IPS-NIHi11 (cell line): ENCODE measurements around the gene CDH23.

Experiments
- DNase-seq: peaks from one replicate; pipeline ENCODE4 v3.0.0; 2012; ENCODE audit warnings: mixed read lengths, low spot score

CDH23 gene

DNA sequence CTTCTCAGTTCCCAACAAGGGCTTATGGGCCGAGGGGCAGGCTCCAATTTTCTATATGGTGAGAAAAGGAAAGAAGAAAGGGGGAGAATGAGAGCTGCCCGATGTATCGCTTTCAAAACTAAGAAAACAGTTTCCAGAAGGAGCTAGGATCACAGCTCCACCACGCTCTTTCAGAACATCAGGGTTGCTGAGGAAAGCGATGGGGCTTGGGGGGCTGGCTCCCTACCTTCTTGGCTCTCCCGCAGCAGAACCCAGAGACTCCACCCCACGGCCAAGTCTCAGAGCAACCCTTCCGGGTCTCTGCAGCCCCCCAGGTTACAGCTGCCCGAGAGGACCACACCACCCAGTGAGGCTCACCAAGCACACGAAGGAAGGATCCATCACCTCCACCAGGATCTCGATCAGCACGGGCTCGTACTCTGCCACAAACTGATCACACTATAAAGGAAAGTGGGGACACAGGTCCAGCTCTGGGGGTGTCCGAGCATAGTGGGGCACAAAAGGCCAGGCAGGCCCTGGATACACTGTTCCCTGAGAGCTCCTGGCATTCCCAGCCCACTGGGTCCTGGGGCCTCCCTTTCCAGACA lies 422.0 kb downstream of the CDH23 start:
- DNase-seq, result no peak

DNA sequence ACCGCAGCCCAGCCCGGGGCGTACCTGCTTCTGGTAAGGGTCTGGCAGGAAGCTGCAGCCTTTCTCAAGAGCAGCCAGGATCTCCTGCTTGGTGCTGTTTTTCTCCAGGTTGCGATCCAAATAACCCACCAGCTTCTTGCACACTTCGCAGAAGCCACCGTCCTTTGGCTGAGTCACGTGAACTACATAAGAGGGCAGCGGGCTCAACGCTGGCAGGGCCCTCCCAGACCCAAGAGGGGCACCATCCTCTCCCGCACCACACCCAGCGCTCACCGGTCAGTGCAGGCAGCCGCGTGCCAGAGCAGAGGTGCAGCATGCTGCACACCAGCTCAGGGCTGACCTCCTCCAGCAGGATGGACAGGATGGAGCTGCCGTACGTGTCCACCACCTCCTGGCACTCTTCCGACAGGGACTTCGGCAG lies 422.7 kb downstream of the CDH23 start:
- DNase-seq, result no peak

DNA sequence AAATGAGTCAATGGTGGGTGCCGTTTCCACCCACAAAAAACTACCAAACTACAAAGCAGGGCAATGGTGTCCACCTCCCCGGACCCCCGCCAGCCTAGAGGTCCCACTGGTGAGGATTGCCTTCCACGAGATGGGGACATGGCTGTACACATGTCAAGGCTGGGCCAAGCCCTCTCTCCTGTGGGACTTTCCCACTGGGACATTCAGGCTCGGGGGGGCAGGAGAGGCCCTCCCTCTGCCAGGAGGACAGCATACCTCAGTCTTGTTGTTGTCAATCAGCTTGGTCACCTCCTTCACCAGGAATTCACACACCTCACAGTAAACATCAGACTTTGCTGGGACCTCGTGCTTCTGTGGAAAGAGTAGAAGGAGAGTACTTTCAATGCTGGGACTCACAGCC lies 423.3 kb downstream of the CDH23 start:
- DNase-seq, result no peak

DNA sequence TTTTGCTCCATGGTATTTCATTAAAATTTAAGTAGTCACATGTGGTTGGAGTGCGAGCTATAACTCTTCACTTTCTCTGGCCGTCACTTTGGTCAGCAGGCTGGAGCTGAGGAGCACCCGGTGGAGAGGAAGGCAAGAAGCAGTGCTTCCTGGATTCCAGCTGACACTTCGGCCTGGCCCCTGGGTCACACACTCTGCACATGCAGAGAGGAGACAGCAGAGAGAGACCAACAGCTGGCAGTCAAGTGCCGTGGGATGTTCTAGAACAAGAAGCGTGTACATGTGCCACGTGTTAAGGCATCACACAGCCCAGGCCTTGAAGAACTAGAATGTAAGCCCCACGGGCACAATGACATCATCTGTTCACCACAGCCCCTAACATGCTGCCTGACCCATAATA lies 424.2 kb downstream of the CDH23 start:
- DNase-seq, result no peak

DNA sequence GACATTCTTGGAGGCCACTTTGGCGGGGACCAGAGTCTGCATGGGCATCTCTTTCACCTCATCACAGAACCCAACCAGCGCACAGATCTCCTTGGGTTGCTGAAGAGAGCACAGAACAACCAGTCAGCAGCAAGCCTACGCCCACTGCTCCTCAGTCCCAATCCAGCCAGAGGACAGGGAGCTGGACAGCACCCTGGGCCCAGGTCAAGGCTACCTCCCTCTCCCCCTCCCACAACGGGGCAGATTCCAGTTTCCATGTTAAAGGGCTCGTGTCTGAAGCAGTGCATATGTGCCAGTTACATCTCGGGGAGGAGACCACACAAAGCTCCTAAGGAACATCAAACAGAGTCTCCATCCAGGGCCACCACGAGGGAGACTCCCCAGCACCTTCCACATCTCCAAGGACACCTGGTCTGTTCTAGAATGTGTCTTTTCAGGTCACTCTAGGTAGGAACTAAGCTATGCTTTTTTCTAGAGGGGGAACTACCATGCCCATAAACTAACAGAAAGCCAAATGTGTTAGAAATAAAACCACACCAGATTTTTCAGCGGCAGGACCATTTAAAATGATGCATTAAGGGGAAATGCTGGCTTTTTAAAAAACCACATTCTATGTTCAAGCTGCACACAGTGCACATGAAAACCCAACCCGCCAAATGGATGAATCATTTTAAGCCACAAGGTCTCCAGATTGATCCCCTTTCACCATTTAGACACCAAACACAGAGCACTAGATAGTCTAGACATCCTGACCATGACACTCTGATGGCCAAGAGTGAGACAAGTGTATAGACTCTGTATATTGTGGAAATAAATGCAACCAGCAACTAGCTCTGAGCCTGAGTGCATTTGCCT lies 425.4 kb downstream of the CDH23 start:
- DNase-seq, result no peak

DNA sequence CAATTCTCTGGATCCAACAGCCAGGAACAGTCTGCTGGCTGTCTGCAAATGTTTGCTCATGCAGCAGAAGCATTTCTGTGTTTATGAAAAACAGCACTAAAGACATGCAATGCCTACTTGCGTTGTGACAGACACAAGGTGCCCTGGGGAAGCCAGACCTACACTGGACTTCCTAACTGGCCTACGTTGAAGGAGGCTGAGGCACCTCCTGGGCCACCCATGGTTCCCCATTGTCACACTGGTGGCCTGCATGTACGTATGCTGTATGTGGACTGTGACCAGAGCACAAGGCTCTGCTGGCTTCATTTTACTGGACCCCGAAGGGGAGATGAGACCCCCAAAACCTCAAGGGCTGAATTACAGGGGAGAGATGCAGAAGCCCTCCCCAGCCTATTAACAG lies 426.6 kb downstream of the CDH23 start:
- DNase-seq, result no peak

DNA sequence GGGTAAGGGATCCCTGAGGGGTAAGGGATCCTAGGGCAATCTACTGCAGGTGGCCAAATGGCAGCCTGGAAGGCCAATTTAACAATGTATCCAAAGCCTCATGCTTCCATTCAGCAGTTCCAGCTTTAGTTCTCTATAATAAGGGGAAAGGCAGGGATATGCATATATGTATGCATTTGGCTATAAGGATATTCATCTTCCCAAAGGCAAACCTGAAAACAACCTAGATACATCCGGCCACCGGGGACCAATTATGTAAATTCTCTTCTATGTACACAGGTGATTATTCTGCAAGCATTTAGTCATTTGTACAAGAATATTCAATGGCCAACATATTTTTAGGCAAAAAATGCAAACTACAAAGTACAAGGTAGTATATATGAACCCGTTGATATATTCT lies 427.6 kb downstream of the CDH23 start:
- no peak for DNase-seq

DNA sequence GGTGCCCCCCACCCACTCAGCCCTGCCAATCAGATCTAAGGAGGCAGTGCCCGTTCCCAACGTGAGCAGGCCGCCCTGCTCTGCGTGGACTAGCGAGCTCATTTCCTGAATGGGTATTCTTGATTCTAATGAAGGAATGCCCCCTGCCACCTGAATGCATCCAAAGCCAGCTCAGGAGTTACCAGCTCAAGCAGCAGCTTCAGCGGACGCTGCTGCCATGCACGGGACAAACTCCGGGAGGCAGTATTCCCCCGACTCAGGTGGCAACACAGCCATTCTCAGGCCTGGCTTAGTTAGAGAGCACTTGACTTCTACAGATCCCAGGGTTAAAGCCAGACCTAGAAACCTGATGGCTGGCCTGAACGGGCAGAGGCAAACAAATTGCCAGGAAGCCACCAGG lies 428.5 kb downstream of the CDH23 start:
- no peak for DNase-seq

DNA sequence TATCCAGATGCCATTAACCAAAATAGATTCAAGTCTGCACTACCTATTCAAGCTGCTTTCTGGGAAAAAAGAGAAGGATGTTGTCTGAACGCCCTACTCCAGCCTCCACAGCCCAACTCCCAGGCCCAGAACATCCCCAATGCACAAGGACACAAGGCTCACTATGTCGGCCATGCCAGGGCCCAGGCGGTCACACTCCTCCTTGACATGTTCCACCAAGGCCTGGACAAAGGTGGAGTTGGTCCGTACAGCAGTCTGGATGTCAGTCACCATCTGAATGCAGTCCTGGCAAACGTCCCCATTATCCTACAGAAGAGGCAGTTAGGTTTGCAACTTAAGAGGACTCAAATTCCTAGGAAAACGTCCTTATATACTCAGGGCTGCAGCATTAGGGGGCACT lies 431.1 kb downstream of the CDH23 start:
- DNase-seq, result no peak

DNA sequence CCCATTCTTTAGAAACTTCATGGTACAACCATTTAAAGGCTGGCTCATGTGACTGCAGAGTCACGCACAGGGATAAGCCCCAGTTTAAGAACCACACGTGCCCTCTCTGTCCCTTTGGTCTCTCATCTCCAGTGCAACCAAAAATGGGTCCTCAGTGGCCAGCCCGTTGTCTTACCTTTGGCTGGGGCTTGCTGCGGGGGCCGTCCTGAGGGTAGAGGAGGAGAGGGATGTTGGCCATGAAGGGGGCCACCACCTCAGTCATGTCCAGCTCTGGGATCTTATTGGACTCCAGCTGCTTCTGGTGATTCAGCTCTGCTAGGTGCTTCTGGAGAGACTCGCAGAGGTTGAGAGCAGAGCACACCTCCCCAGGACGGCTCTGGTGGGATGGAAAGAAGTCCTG lies 432.0 kb downstream of the CDH23 start:
- no peak for DNase-seq

DNA sequence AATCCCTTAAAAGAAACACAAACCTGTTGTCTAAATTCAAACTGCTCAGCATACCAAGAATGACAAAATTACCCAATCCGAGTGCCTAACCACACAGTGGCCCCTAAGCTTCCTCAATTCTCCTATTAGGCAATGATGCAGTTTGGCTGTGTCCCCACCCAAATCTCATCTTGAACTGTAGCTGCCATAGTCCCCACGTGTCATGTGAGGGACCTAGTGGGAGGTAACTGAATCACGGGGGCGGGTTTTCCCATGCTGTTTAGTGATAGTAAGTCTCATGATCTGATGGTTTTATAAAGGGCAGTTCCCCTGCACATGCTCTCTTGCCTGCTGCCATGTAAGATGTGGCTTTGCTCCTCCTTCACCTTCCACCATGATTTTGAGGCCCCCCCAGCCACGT lies 432.5 kb downstream of the CDH23 start:
- DNase-seq, result no peak

DNA sequence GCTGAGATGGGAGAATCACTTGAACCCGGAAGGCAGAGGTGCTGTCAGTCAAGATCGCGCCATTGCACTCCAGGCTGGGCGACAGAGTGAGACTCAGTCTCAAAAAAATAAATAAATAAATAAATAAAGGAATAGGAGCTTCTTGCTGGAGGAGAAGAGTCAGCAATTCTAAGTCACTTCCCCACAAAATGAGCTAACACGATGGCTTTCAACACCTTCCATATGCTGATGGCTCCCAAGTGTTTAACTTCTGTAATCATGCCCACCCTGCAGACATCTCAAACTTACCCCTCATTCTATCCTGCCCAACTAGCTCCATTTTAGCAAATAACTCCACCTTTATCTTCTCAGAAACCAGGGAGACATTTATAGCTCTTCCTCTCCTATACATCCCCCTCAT lies 433.2 kb downstream of the CDH23 start:
- no peak for DNase-seq

DNA sequence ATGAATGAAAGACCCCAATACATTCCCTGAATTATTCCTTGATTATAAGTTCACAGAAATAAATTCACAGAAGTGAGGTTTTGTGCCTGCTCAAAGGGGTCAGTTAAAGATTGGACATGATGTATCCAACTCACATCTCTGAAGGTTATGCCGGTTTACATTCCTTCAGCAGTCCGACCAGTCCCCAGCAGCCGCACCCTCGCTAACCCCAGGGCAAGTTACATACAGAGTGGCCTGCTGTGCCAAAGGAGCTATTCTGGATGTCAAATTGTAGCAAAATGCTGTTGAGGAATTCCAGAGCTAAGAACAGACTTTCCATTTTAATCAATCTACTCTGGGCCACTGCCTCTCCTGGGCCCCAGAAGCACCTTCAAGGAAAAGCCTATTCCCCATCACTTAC lies 434.0 kb downstream of the CDH23 start:
- no peak for DNase-seq

DNA sequence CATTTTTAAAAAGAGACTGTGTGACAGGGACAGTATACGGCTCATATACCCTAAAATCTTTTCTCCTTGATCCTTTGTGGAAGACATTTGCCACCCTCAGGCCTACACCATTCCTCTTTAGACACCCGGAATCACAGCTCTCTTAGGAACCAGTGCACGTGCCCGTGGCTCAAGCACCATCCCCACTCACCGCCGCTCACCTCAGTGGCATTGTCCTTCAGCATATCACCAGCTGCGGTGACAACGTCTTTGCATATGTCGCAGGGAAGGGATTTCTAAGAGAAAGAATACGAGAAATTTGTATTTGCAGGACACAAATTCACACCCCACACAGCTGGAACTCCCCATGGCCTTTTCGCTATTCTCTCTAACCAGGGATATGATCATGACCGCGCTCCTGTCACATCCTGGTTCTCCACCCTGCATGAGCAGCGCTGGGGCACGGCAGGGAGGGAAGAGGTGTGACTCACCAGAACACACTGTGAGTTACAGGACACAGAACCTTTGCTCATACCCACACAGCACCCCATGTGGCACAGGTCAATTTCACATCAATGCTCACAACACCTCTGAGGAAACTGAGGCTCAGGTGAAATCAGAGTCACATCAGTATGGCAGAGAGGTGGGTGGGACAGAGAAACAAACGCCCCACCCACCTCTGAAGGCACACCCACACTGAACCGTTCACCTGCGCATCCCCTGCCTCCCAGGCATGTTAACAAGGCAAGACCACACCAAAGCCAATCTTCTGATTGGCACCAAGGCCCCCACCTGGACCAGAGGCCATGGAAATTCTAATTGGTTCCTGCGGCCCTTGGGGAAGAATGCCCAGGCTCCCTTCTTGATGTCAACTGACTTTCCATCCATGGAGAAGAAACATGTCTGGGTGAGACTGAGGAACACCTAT lies 435.2 kb downstream of the CDH23 start:
- DNase-seq, result no peak

DNA sequence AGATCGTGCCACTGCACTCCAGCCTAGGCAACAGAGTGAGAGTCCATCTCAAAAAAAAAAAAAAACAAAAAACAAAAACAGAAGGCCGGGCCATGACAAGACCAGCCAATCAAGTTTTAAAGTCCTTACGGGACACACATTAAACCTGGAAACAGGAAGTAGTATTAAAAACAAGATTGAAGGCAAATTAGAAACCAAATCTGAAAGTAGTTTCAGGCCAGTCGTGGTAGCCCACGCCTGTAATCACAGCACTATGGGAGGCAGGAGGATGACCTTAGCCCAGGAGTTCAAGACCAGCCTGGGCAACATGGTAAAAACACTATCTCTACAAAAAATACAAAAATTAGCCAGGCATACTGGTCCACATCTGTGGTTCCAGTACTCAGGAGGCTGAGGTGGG lies 436.2 kb downstream of the CDH23 start:
- DNase-seq, result no peak

DNA sequence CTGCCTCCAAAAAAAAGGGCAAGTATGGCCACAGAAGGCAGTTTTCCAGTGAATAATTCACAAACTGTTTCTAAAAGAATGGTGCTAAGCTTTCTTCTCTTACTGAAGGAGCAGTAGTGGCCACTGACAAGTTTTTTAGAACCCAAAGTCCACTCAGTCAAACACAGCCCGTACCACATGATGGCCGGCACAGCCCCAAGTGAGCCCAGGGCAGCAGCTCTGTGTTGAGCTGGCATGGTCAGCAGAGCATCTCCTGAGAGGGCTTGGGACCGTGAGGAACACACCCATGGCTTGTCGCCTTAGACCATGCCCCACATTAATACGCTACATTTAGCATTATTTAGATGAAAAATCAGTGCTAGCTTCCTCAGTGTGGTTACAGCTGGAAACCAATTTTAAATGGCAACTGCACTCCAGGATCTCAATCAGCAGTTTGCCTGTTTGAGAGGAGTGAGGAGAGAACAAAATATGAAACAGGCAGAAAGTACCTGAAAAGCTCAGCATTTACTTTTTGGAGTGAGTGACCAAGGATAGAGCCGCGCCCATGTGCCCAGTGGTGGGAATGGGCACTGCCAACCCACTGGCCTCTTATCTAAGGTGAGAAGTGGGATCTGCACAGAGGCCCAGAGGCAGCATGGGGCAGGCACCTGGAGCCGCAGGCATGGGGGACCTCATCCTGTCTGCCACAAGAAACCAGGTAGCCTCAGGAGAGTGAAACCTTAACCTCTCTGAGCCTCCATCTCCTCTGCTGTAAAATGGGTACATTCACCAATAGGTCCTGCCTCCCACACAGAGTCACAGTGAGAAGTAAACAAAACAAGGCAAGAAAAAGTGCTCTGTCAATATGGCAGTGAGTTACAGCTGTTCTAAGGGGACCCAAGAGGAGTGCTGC lies 437.0 kb downstream of the CDH23 start:
- DNase-seq, result no peak

DNA sequence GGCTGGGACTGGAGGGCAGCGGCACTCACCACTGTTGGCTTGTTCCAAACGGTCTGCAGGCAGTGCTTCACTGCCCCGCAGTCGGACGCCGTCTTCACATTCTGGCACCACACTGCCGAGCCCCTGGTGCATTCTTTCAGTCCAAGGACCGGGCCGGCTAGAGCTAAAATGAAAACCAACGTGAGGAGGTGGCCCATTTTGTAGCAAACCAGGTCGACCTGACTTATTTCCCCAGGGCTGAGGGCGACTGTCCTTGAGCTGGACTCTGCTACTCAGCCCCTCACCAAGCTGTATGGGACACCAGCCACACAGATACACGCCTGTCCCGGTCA lies 437.6 kb downstream of the CDH23 start:
- DNase-seq, result no peak

DNA sequence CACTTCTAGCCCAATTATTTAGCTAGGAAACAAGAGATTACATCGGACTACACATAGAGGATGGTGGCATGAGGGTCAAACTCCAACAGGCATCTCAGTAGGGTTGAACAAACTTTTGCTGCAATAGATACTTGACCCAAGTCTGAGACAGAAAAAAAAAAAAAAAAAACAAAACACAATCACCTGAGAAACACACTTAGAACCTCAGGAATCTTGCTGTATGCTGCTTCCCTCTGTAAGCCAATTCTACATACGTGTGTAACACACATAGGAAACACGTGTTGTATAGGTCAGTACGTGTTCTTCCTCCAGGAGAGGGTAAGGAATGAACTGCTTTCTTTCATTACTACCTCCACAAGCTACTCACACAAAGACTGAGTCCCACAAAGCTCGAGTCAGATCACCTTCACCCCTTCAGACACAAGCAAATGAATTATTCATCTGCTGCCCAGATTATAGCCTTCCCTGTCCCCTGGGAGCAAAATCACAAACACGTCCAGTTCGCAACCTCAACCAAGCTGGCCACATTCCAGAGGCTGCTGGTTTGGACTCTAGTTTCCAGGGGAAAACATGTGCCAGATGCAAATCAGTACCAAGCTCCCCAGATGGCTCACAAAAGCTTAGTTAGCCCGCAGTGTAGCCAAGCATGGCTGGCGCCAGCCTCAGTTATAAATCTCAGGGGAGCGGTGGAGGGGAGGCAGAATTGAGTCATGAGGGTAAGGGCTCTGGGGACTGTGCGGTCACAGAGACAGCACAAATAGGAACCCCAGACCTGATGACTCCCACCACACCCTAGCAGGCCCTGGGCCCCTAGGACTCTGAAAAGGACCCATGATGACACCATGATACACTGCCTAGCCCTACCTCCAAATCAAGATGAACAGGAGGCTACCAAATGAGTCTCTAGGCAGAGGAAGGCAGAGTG lies 439.2 kb downstream of the CDH23 start:
- DNase-seq, result no peak

DNA sequence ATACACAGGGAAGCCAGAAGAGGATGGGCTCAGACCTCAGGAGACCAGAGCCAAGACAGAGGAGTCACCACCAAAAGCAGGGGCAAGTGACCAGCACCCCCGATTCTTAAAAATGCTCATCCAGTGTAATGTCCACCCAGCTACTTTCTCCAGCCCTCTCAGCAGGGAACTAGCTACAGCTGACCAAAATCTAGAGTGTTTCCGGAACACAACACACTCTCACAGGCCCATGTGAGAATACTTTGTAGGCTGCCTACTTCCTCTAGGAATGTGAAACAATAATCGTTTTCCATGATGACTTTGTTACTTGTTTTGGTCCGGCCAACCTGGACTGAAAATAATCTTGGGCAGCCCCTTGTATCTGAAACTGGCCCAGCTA lies 439.9 kb downstream of the CDH23 start:
- DNase-seq, result no peak

DNA sequence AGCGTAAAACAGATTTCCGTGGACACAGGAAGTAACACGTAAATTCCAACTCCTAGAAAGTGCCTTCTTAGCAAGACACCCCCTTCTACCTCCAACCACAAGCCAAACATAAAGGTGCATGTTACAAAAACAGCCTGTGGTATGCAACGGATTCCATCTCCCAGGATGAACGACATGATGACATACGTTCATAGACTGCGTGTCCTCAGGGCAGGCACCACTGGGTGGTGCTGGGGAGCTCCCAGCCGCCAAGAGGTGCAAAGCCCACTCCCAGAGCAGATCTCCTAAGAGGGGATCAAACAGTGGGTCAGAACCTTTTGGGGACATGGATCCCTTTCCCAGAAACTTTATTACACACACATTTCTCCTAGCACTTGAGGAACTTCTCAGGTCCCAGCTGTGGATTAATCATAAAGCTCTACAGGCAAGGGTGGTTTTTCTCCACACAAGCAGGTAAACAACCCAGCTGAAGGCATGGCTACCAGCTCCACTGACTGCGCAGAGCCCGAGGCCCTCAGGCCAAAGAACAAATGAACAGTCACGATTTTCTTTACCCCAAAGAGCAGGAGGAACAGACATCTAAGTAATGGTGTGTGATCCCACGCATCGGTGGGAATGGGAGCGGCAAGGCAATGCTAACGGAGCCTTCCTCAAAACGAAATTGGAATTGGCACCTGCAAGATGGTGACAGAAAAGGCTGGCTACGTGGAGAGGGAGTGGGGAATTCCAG lies 440.5 kb downstream of the CDH23 start:
- peak; percentile 63 for DNase-seq
